ENCODE data around the gene PTBP2. TPM values are rescaled to one million over a fixed set of nuclear protein-coding genes. Genes with fewer than 3 reads are reported as not detected.
A peak's percentile ranks its signal among the peaks of the same experiment; 100 is the strongest.

PTBP2 gene
- total RNA-seq, 1 experiment from 2014 or later = 29.1 TPM

GRCh38 chr1:96843601-96844000 lies 122.0 kb downstream of the PTBP2 start:
- Histone ChIP-seq H3K27ac (ENCODE audit: low read depth, low read length, poor library complexity, severe bottlenecking) (no peak overlapping the region), H3K9me3 (ENCODE audit: low read depth, low read length, poor library complexity, severe bottlenecking) (no peaks in the 10 kb centered on the region), H3K36me3 (ENCODE audit: insufficient read depth, low read length, poor library complexity, severe bottlenecking) (no peaks in the 10 kb centered on the region), H3K27me3 (replicated peaks; ENCODE audit: insufficient read depth, low read depth, low read length, poor library complexity) (no peaks in the 10 kb centered on the region), H3K4me3 (ENCODE audit: low read depth, low read length, poor library complexity, severe bottlenecking) (no peak overlapping the region), H3K4me1 (ENCODE audit: insufficient read depth, low read length, poor library complexity, severe bottlenecking) (no peaks in the 10 kb centered on the region)
- DNase-seq (ENCODE audit: low spot score) = no peak
- intact Hi-C loops (cut with micrococcal nuclease; ENCODE audit: unreplicated experiment) = loop anchor here (10.0 kb wide), 3 partner anchors 211 to 889 kb away; no protein-coding TSS in a partner anchor
- BruUV-seq (replicated peaks) = no TSS peak
- no peak for TF ChIP-seq CTCF (conservative IDR thresholded peaks at IDR 0.05; ENCODE audit: low read depth, low read length)
- no peak for TF ChIP-seq EZH2 (IDR thresholded peaks at IDR 0.05; ENCODE audit: borderline replicate concordance, low read depth, low read length, poor library complexity, severe bottlenecking)
- ChIA-PET POLR2A (ENCODE audit: low non-redundant PET) (no interaction called here), CTCF (interaction anchor here (0.6 kb wide), 1 partner anchor 707 kb away, joined by 3 read pairs; no protein-coding TSS in a partner anchor)

- CTCF ChIA-PET = no interaction called here
- no TSS peak for BruUV-seq (replicated peaks)
- intact Hi-C loops (cut with micrococcal nuclease; ENCODE audit: unreplicated experiment) = loop anchor here (10.0 kb wide), 3 partner anchors 209 to 891 kb away; no protein-coding TSS in a partner anchor
- Histone ChIP-seq H3K4me1 (ENCODE audit: insufficient read depth, low read length, poor library complexity, severe bottlenecking) (no peaks in the 10 kb centered on the region), H3K27me3 (replicated peaks; ENCODE audit: insufficient read depth, low read depth, low read length, poor library complexity) (no peaks in the 10 kb centered on the region), H3K27ac (ENCODE audit: low read depth, low read length, poor library complexity, severe bottlenecking) (no peak overlapping the region), H3K4me3 (ENCODE audit: low read depth, low read length, poor library complexity, severe bottlenecking) (no peak overlapping the region), H3K9me3 (ENCODE audit: low read depth, low read length, poor library complexity, severe bottlenecking) (no peaks in the 10 kb centered on the region), H3K36me3 (ENCODE audit: insufficient read depth, low read length, poor library complexity, severe bottlenecking) (no peaks in the 10 kb centered on the region)
- POLR2A ChIA-PET (ENCODE audit: low non-redundant PET) = no interaction called here
- TF ChIP-seq CTCF (conservative IDR thresholded peaks at IDR 0.05; ENCODE audit: low read depth, low read length) (peak; percentile 76), EZH2 (IDR thresholded peaks at IDR 0.05; ENCODE audit: borderline replicate concordance, low read depth, low read length, poor library complexity, severe bottlenecking) (no peak)
- peak; percentile 53 for DNase-seq (ENCODE audit: low spot score)
Measured at GRCh38 chr1:96845464-96845863, 123.9 kb downstream of the PTBP2 start.

- Histone ChIP-seq H3K4me3 (ENCODE audit: low read depth, low read length, poor library complexity, severe bottlenecking) (no peak overlapping the region), H3K27me3 (replicated peaks; ENCODE audit: insufficient read depth, low read depth, low read length, poor library complexity) (no peaks in the 10 kb centered on the region), H3K27ac (ENCODE audit: low read depth, low read length, poor library complexity, severe bottlenecking) (no peak overlapping the region), H3K36me3 (ENCODE audit: insufficient read depth, low read length, poor library complexity, severe bottlenecking) (no peaks in the 10 kb centered on the region), H3K4me1 (ENCODE audit: insufficient read depth, low read length, poor library complexity, severe bottlenecking) (peaks cover 10% of the 10 kb centered on the region), H3K9me3 (ENCODE audit: low read depth, low read length, poor library complexity, severe bottlenecking) (no peaks in the 10 kb centered on the region)
- intact Hi-C loops (cut with micrococcal nuclease; ENCODE audit: unreplicated experiment) = no loop called here
- DNase-seq (ENCODE audit: low spot score) = no peak
- POLR2A ChIA-PET (ENCODE audit: low non-redundant PET) = no interaction called here
- no TSS peak for BruUV-seq (replicated peaks)
- TF ChIP-seq CTCF (conservative IDR thresholded peaks at IDR 0.05; ENCODE audit: low read depth, low read length) (no peak), EZH2 (IDR thresholded peaks at IDR 0.05; ENCODE audit: borderline replicate concordance, low read depth, low read length, poor library complexity, severe bottlenecking) (no peak)
- CTCF ChIA-PET = no interaction called here
Measured at GRCh38 chr1:96861836-96862235, 140.3 kb downstream of the PTBP2 start.
